K562 (cell line): Measurements from ENCODE around the gene DDR2. TPM values are rescaled to one million over a fixed set of nuclear protein-coding genes. Genes with fewer than 3 reads are reported as not detected.

Source experiments
- ATAC-seq: fragments of 200-7000 bp; cut with Tn5 transposase; 3 replicates; pipeline ENCODE4 v1.9.1; 2020; ENCODE audit warnings: moderate library complexity
- BruUV-seq: library from RNA; stranded (reverse); fragments of 400-500 nt; replicated peaks from 2 replicates; lab custom pipeline; 2021; lab: Mats Ljungman, UMichigan
- CTCF ChIA-PET: fragments of 300-600 bp; formaldehyde crosslinking; extraction: SDS; loops from one replicate; lab custom pipeline; 2021; ENCODE audit warnings: low intra/inter-chr PET ratio; lab: Yijun Ruan, JAX
- POLR2A ChIA-PET: fragments of 300-600, 350-650 bp; sonication (Branson Sonifier 250); formaldehyde crosslinking; extraction: SDS; loops from one replicate; lab custom pipeline; 2021; ENCODE audit warnings: antibody characterized with exemption, inconsistent platforms; lab: Yijun Ruan, JAX
- DNase-seq, 4 experiments: peaks; one replicate each; pipeline versions ENCODE4 v3.0.0 to v3.0.0-alpha.2; 2011 to 2018; ENCODE audit warnings: low spot score in 3 of 4, mixed read lengths in 3 of 4; ENCODE audit errors: extremely low read depth in 1 of 4
- FAIRE-seq: peaks from 2 replicates; lab custom pipeline; 2011; peaks lifted over from hg19 to GRCh38; lab: Jason Lieb, UNC
- H2AFZ ChIP-seq: 2 replicates; pipeline ENCODE4 v1.6.0; 2011; ENCODE audit warnings: low read depth, low read length, control low read depth, inconsistent platforms
- H3K27ac ChIP-seq: fragments of 200-600 bp; 3 replicates; pipeline ENCODE4 v1.8.0; 2011; ENCODE audit warnings: low read depth, mild to moderate bottlenecking, control low read depth, inconsistent platforms, low read length, moderate library complexity, mixed read lengths; ENCODE audit errors: extremely low read depth
- H3K27me3 ChIP-seq, 2 experiments: fragments of 300-600 bp in 1 of 2; 2 replicates in 1 of 2; 3 replicates in 1 of 2; pipeline versions ENCODE4 v1.6.0 to v1.8.0; 2011; ENCODE audit warnings: inconsistent platforms in 2 of 2, low read length in 2 of 2, mild to moderate bottlenecking in 1 of 2, mixed read lengths in 1 of 2, moderate library complexity in 1 of 2; ENCODE audit not compliant: control insufficient read depth in 2 of 2, insufficient read depth in 2 of 2
- H3K36me3 ChIP-seq: fragments of 300-600 bp; 3 replicates; pipeline ENCODE4 v1.8.0; 2011; ENCODE audit warnings: mild to moderate bottlenecking, low read length, inconsistent platforms; ENCODE audit not compliant: control insufficient read depth, insufficient read depth
- H3K4me1 ChIP-seq, 2 experiments: fragments of 200-600 bp in 1 of 2; replicated peaks in 1 of 2; 2 replicates in 1 of 2; 3 replicates in 1 of 2; pipeline versions ENCODE4 v1.5.1 to v1.8.0; 2011; ENCODE audit warnings: inconsistent platforms in 2 of 2, low read length in 2 of 2, mild to moderate bottlenecking in 1 of 2, mixed read lengths in 1 of 2, moderate library complexity in 1 of 2; ENCODE audit not compliant: control insufficient read depth in 2 of 2, insufficient read depth in 2 of 2
- H3K4me2 ChIP-seq: 2 replicates; pipeline ENCODE4 v1.6.1; 2011; ENCODE audit warnings: low read length, control low read depth, inconsistent platforms, mixed read lengths; ENCODE audit not compliant: insufficient read depth
- H3K4me3 ChIP-seq: fragments of 200-600 bp; sonication (generic), shearing (Covaris generic); 2 replicates; pipeline ENCODE4 v1.5.1; 2016; ENCODE audit warnings: control low read depth, inconsistent platforms
- H3K79me2 ChIP-seq: fragments of 200-600 bp; 3 replicates; pipeline ENCODE4 v1.8.0; 2011; ENCODE audit warnings: low read length, inconsistent platforms; ENCODE audit not compliant: control insufficient read depth, insufficient read depth
- H3K9ac ChIP-seq, 2 experiments: 2 replicates each; pipeline versions ENCODE4 v1.6.0 to v1.6.1; 2011; ENCODE audit warnings: low read depth in 2 of 2, low read length in 2 of 2, control low read depth in 1 of 2, inconsistent platforms in 1 of 2, mild to moderate bottlenecking in 1 of 2, mixed read lengths in 1 of 2; ENCODE audit not compliant: insufficient read depth in 1 of 2
- H3K9me1 ChIP-seq: one replicate; pipeline ENCODE4 v1.6.0; 2011; ENCODE audit warnings: inconsistent platforms, mild to moderate bottlenecking, low read length, moderate library complexity; ENCODE audit not compliant: control insufficient read depth, insufficient read depth
- H3K9me3 ChIP-seq: replicated peaks from 2 replicates; pipeline ENCODE4 v1.5.1; 2011; ENCODE audit warnings: low read depth, low read length, inconsistent platforms; ENCODE audit not compliant: control insufficient read depth, insufficient read depth
- H4K20me1 ChIP-seq: replicated peaks from 2 replicates; pipeline ENCODE4 v1.6.1; 2011; ENCODE audit warnings: low read length, inconsistent platforms, mixed read lengths; ENCODE audit not compliant: control insufficient read depth, insufficient read depth
- CBFB ChIP-seq: sonication (generic); formaldehyde crosslinking; IDR thresholded peaks from 2 replicates; pipeline ENCODE4 v1.4.0; 2020; ENCODE audit warnings: mild to moderate bottlenecking, missing genetic modification reagents
- ETV1 ChIP-seq: fragments of 450-650 bp; conservative IDR thresholded peaks from 2 replicates; pipeline ENCODE4 v1.6.1; 2016; ENCODE audit warnings: missing genetic modification characterization, control low read depth, low read depth, missing compliant biosample characterization
- HSF4 ChIP-seq: fragments of 250-450 bp; sonication (Bioruptor Pico); IDR thresholded peaks from 2 replicates; pipeline ENCODE4 v2.1.2; 2022; ENCODE audit warnings: mild to moderate bottlenecking, moderate library complexity, borderline replicate concordance
- SRSF3 ChIP-seq: fragments of 200-400 bp; formaldehyde crosslinking; IDR thresholded peaks from 2 replicates; pipeline ENCODE4 v1.6.1; 2016; ENCODE audit warnings: mild to moderate bottlenecking, low read length, moderate library complexity; ENCODE audit not compliant: insufficient read depth
- TFE3 ChIP-seq: fragments of 450-650 bp; formaldehyde crosslinking; IDR thresholded peaks from 2 replicates; pipeline ENCODE4 v1.4.0; 2020; ENCODE audit warnings: mild to moderate bottlenecking, mixed read lengths
- TRIM25 ChIP-seq: fragments of 450-650 bp; IDR thresholded peaks from 2 replicates; pipeline ENCODE4 v1.7.0; 2016; ENCODE audit warnings: borderline replicate concordance
- TRIM28 ChIP-seq: fragments of 450-650 bp; IDR thresholded peaks from 2 replicates; pipeline ENCODE4 v1.6.1; 2017
- ZC3H4 ChIP-seq: sonication (generic); formaldehyde crosslinking; IDR thresholded peaks from 2 replicates; pipeline ENCODE4 v1.9.0; 2021; ENCODE audit warnings: missing genetic modification reagents, borderline replicate concordance
- ZNF592 ChIP-seq: fragments of 450-650 bp; IDR thresholded peaks from 2 replicates; pipeline ENCODE4 v1.6.1; 2017; ENCODE audit warnings: antibody characterized with exemption, mild to moderate bottlenecking
- ZNF695 ChIP-seq: fragments of 450-650 bp; formaldehyde crosslinking; IDR thresholded peaks from 2 replicates; pipeline ENCODE4 v1.4.0; 2020; ENCODE audit warnings: mild to moderate bottlenecking, moderate library complexity
- ZNF699 ChIP-seq: fragments of 250-450 bp; sonication (Bioruptor Pico); IDR thresholded peaks from 2 replicates; pipeline ENCODE4 v1.8.0; 2021; ENCODE audit warnings: mild to moderate bottlenecking, moderate library complexity; ENCODE audit not compliant: insufficient replicate concordance
- ZNF75A ChIP-seq: fragments of 450-650 bp; formaldehyde crosslinking; IDR thresholded peaks from 2 replicates; pipeline ENCODE4 v1.4.0; 2020; ENCODE audit warnings: mild to moderate bottlenecking
- ZNF778 ChIP-seq: fragments of 450-650 bp; formaldehyde crosslinking; IDR thresholded peaks from 2 replicates; pipeline ENCODE4 v1.4.0; 2020; ENCODE audit warnings: mild to moderate bottlenecking, moderate library complexity
- ZNF785 ChIP-seq: fragments of 250-450 bp; sonication (Bioruptor Pico); IDR thresholded peaks from 2 replicates; pipeline ENCODE4 v1.4.0; 2020; ENCODE audit warnings: mild to moderate bottlenecking
- WGBS: fragments of 100-300 bp; shearing (Covaris generic); methylation state at CpG from one replicate; pipeline ENCODE4 v1.1.6; 2016; ENCODE audit warnings: low coverage, mixed read lengths; ENCODE audit not compliant: insufficient coverage; ENCODE audit errors: missing lambda C conversion rate; 5-methylcytosine and 5-hydroxymethylcytosine counted together
- in situ Hi-C: fragments of 300-500 bp; cut with MboI; formaldehyde crosslinking; loops from 4 replicates; pipeline ENCODE4 v1.15.0; 2018; ENCODE audit warnings: inconsistent platforms, mixed read lengths
- intact Hi-C: fragments of 100-400 bp; cut with micrococcal nuclease; formaldehyde crosslinking; loops from 2 replicates; pipeline ENCODE4 v1.14.2; 2022
- polyA plus RNA-seq, 8 experiments: library from polyadenylated mRNA; depleted of rRNA in 4 of 8; stranded (reverse) in 5 of 8; unstranded in 3 of 8; fragments of >200 nt; fragmentation: Nextera tagmentation in 2 of 8; fragmentation: Illumina TruSeq in 1 of 8; extraction: Ambion mirVana in 2 of 8; extraction: Trizol in 1 of 8; gene quantifications; 2 replicates each; pipeline versions ENCODE4 v1.2.1 to v1.2.3, GENCODE V29; 2011 to 2014; ENCODE audit warnings: inconsistent platforms in 1 of 8, missing spikeins in 1 of 8
- total RNA-seq, 7 experiments: library from RNA; depleted of rRNA in 6 of 7; stranded (reverse); fragments of >200 nt in 6 of 7; fragmentation: Illumina TruSeq in 2 of 7; extraction: Trizol in 2 of 7; gene quantifications; 2 replicates each; pipeline versions ENCODE4 v1.2.1 to v1.2.3, GENCODE V29; 2011 to 2021; ENCODE audit warnings: low replicate concordance in 1 of 7

The DDR2 gene
- total and polyA plus RNA-seq, 9 of the 15 experiments (the other 6 are each of a cell fraction or from before 2014, with no cell fraction given) = 0.36 to 2.0 (median 1.1) TPM

GRCh38 chr1:162719678-162720077 is 87.4 kb downstream of the DDR2 start (continued):
- TF ChIP-seq ZNF592 (no peak), SRSF3 (no peak), ZNF695 (no peak)

- FAIRE-seq = no peak
- H3K27me3 ChIP-seq = no peaks in the 10 kb centered on the region
- 0% methylated on average over 1 of the region's 1 CpG for WGBS
- DNase-seq = no peak
- H3K79me2 ChIP-seq = no peaks in the 10 kb centered on the region
- H3K4me2 ChIP-seq = no peak overlapping the region
- no peak overlapping the region for H2AFZ ChIP-seq
- H3K27ac ChIP-seq = no peak overlapping the region
- in situ Hi-C loops (no loop called here), intact Hi-C loops (no loop called here)
- no peaks in the 10 kb centered on the region for H3K4me1 ChIP-seq
- ChIA-PET POLR2A (no interaction called here), CTCF (no interaction called here)
- no peaks in the 10 kb centered on the region for H3K9me3 ChIP-seq
- no peak overlapping the region for H3K4me3 ChIP-seq
- ATAC-seq = no peak
- no TSS peak for BruUV-seq
- no peaks in the 10 kb centered on the region for H3K9me1 ChIP-seq
- no peaks in the 10 kb centered on the region for H4K20me1 ChIP-seq
- no peaks in the 10 kb centered on the region for H3K36me3 ChIP-seq
- no peak overlapping the region for H3K9ac ChIP-seq
- TF ChIP-seq TRIM25 (no peak), CBFB (CRISPR knock-in tag) (no peak), ZNF778 (no peak), ZNF699 (CRISPR knock-in tag) (no peak), ZNF785 (CRISPR knock-in tag) (no peak), TFE3 (no peak), TRIM28 (no peak), ZC3H4 (CRISPR knock-in tag) (no peak), ETV1 (tag) (no peak), ZNF75A (CRISPR knock-in tag) (no peak), HSF4 (no peak)
Observed at GRCh38 chr1:162720996-162721395, 88.7 kb downstream of the DDR2 start.
